CD14-positive monocyte (primary cell): ENCODE results near the gene CPE. TPM values are rescaled to one million over a fixed set of nuclear protein-coding genes. Genes with fewer than 3 reads are reported as not detected.
"Not testable (repeated sequence)": the region's sequence is repeated elsewhere in the genome, so short reads cannot be mapped to it uniquely, and the experiment has no call there.

Experiments
- DNase-seq, 3 donors: peaks; one replicate each; pipeline ENCODE4 v3.0.0-alpha.2; 2011 to 2022
- H2AFZ ChIP-seq: 2 replicates; pipeline ENCODE4 v1.6.0; 2012; ENCODE audit warnings: mild to moderate bottlenecking, low read depth, low read length, inconsistent platforms; ENCODE audit not compliant: insufficient read depth, poor library complexity, severe bottlenecking
- H3K27ac ChIP-seq, 2 donors: 1 replicate in 1 of 2; 2 replicates in 1 of 2; pipeline ENCODE4 v1.5.1; 2012 to 2013; ENCODE audit warnings: low read length in 2 of 2, control low read depth in 1 of 2, inconsistent platforms in 1 of 2, low read depth in 1 of 2, mild to moderate bottlenecking in 1 of 2
- H3K27me3 ChIP-seq, 2 donors: one replicate each; pipeline versions ENCODE4 v1.6.0 to v1.6.1; 2011 to 2013; ENCODE audit warnings: low read length in 2 of 2; ENCODE audit not compliant: control insufficient read depth in 2 of 2, insufficient read depth in 2 of 2
- H3K36me3 ChIP-seq, 2 donors: replicated peaks in 1 of 2; 1 replicate in 1 of 2; 2 replicates in 1 of 2; pipeline versions ENCODE4 v1.5.1 to v1.6.1; 2012 to 2013; ENCODE audit warnings: low read length in 2 of 2, control low read depth in 1 of 2, inconsistent platforms in 1 of 2, mild to moderate bottlenecking in 1 of 2; ENCODE audit not compliant: insufficient read depth in 2 of 2, control insufficient read depth in 1 of 2
- H3K4me1 ChIP-seq, 2 donors: 1 replicate in 1 of 2; 2 replicates in 1 of 2; pipeline versions ENCODE4 v1.5.1 to v1.6.1; 2012 to 2013; ENCODE audit warnings: low read length in 2 of 2, control low read depth in 1 of 2, inconsistent platforms in 1 of 2, mild to moderate bottlenecking in 1 of 2, moderate library complexity in 1 of 2; ENCODE audit not compliant: insufficient read depth in 2 of 2, control insufficient read depth in 1 of 2
- H3K4me2 ChIP-seq: replicated peaks from 2 replicates; pipeline ENCODE3; 2012; ENCODE audit warnings: low read length, moderate library complexity, mild to moderate bottlenecking; ENCODE audit not compliant: poor library complexity, severe bottlenecking; ENCODE audit errors: extremely low read depth
- H3K4me3 ChIP-seq, 3 experiments: fragments of 200-600 bp in 1 of 3; sonication (generic) in 1 of 3; replicated peaks in 1 of 3; 1 replicate in 2 of 3; 2 replicates in 1 of 3; pipeline ENCODE4 v1.5.1; 2011 to 2013; ENCODE audit warnings: low read length in 3 of 3, mild to moderate bottlenecking in 3 of 3, control low read depth in 2 of 3, low read depth in 2 of 3, inconsistent platforms in 1 of 3, moderate library complexity in 1 of 3
- H3K79me2 ChIP-seq: 2 replicates; pipeline ENCODE4 v1.6.0; 2012; ENCODE audit warnings: mild to moderate bottlenecking, control low read depth, inconsistent platforms, low read length, moderate library complexity; ENCODE audit not compliant: insufficient read depth
- H3K9ac ChIP-seq: 2 replicates; pipeline ENCODE4 v1.6.0; 2017; ENCODE audit warnings: low read length, mild to moderate bottlenecking; ENCODE audit not compliant: insufficient read depth, poor library complexity, severe bottlenecking
- H3K9me3 ChIP-seq, 2 donors: replicated peaks in 1 of 2; 1 replicate in 1 of 2; 2 replicates in 1 of 2; pipeline versions ENCODE4 v1.5.1 to v1.6.1; 2012 to 2013; ENCODE audit warnings: low read length in 2 of 2, control low read depth in 1 of 2; ENCODE audit not compliant: control insufficient read depth in 1 of 2, insufficient read depth in 1 of 2
- H4K20me1 ChIP-seq: 2 replicates; pipeline ENCODE4 v1.6.0; 2012; ENCODE audit warnings: mild to moderate bottlenecking, low read length, control low read depth, moderate library complexity; ENCODE audit not compliant: insufficient read depth
- H3K27ac Mint-ChIP-seq, 7 donors: one replicate each; pipeline ENCODE4 v1.8.0; 2020; ENCODE audit warnings: mild to moderate bottlenecking in 7 of 7, mixed read lengths in 7 of 7, moderate library complexity in 6 of 7, inconsistent platforms in 2 of 7
- H3K27me3 Mint-ChIP-seq, 3 donors: one replicate each; pipeline ENCODE4 v1.8.0; 2021 to 2022; ENCODE audit warnings: low read depth in 3 of 3, mild to moderate bottlenecking in 3 of 3, mixed read lengths in 3 of 3, moderate library complexity in 3 of 3, inconsistent platforms in 1 of 3
- H3K36me3 Mint-ChIP-seq, 2 donors: one replicate each; pipeline ENCODE4 v1.8.0; 2020; ENCODE audit warnings: mixed read lengths in 2 of 2, inconsistent platforms in 1 of 2, mild to moderate bottlenecking in 1 of 2
- H3K4me1 Mint-ChIP-seq: one replicate; pipeline ENCODE4 v1.8.0; 2020; ENCODE audit warnings: mild to moderate bottlenecking, mixed read lengths
- H3K4me3 Mint-ChIP-seq, 2 donors: one replicate each; pipeline ENCODE4 v1.8.0; 2020; ENCODE audit warnings: mild to moderate bottlenecking in 2 of 2, mixed read lengths in 2 of 2, moderate library complexity in 1 of 2
- H3K9me3 Mint-ChIP-seq, 7 donors: one replicate each; pipeline ENCODE4 v1.8.0; 2020 to 2022; ENCODE audit warnings: mixed read lengths in 7 of 7, mild to moderate bottlenecking in 6 of 7, moderate library complexity in 6 of 7, inconsistent platforms in 2 of 7
- CTCF ChIP-seq: fragments of 200-600 bp; IDR thresholded peaks from one replicate; pipeline ENCODE4 v1.8.0; 2022; ENCODE audit warnings: antibody characterized with exemption, mild to moderate bottlenecking
- WGBS: methylation state at CpG from one replicate; pipeline ENCODE4 v1.1.5; 2013; ENCODE audit warnings: missing lambda C conversion rate; ENCODE audit not compliant: insufficient coverage; 5-methylcytosine and 5-hydroxymethylcytosine counted together
- intact Hi-C, 2 donors: fragments of 100-400 bp; cut with micrococcal nuclease; formaldehyde crosslinking; loops; one replicate each; pipeline versions ENCODE4 v1.15.0 to v1.15.1; 2023
- polyA plus RNA-seq, 3 donors: library from polyadenylated mRNA; depleted of rRNA in 1 of 3; unstranded in 2 of 3; stranded (reverse) in 1 of 3; fragments of 300-500 nt in 2 of 3; fragments of >200 nt in 1 of 3; fragmentation: Illumina TruSeq in 2 of 3; gene quantifications; 1 replicate in 2 of 3; 2 replicates in 1 of 3; pipeline ENCODE4 v1.2.3, GENCODE V29; 2012 to 2021

Gene CPE
- polyA plus RNA-seq, 3 donors, result 0.09 to 0.13 TPM; not detected in 1

GRCh38 chr4:165335163-165335703, 43.6 kb upstream of the CPE start:
- no peaks in the 10 kb centered on the region for H4K20me1 ChIP-seq
- H3K27me3 Mint-ChIP-seq, result no peaks in the 10 kb centered on the region
- peaks cover 31 to 68% of the 10 kb centered on the region in 2 donors for H3K36me3 ChIP-seq
- H3K27ac Mint-ChIP-seq, result no peak overlapping the region
- H3K9me3 ChIP-seq, result no peaks in the 10 kb centered on the region
- no peak overlapping the region for H3K9ac ChIP-seq
- H3K4me1 Mint-ChIP-seq, result peaks cover 15% of the 10 kb centered on the region
- no peak overlapping the region for H2AFZ ChIP-seq
- H3K36me3 Mint-ChIP-seq, result peaks cover 39 to 51% of the 10 kb centered on the region in 2 donors
- 100% methylated on average over 3 of the region's 3 CpGs for WGBS
- H3K27me3 ChIP-seq, result no peaks in the 10 kb centered on the region
- H3K4me1 ChIP-seq, result no peaks in the 10 kb centered on the region
- H3K79me2 ChIP-seq, result peaks cover 33% of the 10 kb centered on the region
- intact Hi-C loops, result no loop called here
- H3K27ac ChIP-seq, result no peak overlapping the region
- no peak for DNase-seq
- H3K9me3 Mint-ChIP-seq, result no peaks in the 10 kb centered on the region
- no peak for TF ChIP-seq CTCF
- H3K4me2 ChIP-seq, result no peak overlapping the region
- H3K4me3 ChIP-seq, result no peak overlapping the region
- H3K4me3 Mint-ChIP-seq, result no peak overlapping the region

GRCh38 chr4:165336743-165337142, 42.1 kb upstream of the CPE start:
- H3K9me3 Mint-ChIP-seq, result no peaks in the 10 kb centered on the region
- Histone ChIP-seq H3K4me2 (no peak overlapping the region), H2AFZ (no peak overlapping the region), H3K4me1 (no peaks in the 10 kb centered on the region), H3K27ac (no peak overlapping the region), H3K4me3 (no peak overlapping the region), H3K9ac (no peak overlapping the region), H3K9me3 (no peaks in the 10 kb centered on the region), H3K79me2 (peaks cover 18% of the 10 kb centered on the region), H3K36me3 (peaks cover 45 to 78% of the 10 kb centered on the region in 2 donors), H4K20me1 (no peaks in the 10 kb centered on the region), H3K27me3 (no peaks in the 10 kb centered on the region)
- H3K36me3 Mint-ChIP-seq, result peaks cover 38 to 51% of the 10 kb centered on the region in 2 donors
- H3K4me1 Mint-ChIP-seq, result peaks cover 6% of the 10 kb centered on the region
- no peak overlapping the region for H3K27ac Mint-ChIP-seq
- no peak for TF ChIP-seq CTCF
- H3K27me3 Mint-ChIP-seq, result no peaks in the 10 kb centered on the region
- no peak for DNase-seq
- intact Hi-C loops, result no loop called here
- H3K4me3 Mint-ChIP-seq, result no peak overlapping the region
- 99% methylated on average over 5 of the region's 6 CpGs for WGBS

DNA sequence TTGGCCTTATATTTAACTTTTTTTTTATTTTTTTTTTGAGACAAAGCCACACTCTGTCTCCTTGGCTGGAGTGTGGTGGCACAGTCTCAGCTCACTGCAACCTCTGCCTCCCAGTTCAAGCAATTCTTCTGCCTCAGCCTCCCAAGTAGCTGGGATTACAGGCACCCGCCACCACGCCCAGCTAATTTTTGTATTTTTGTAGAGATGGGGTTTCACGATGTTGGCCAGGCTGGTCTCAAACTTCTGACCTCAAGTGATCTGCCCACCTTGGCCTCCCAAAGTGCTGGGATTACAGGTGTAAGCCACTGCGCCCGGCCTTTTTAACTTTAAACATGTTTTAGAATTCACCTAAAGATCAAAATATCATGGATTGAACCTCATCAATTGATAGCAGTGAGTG, 36.5 kb upstream of the CPE start:
- H3K36me3 Mint-ChIP-seq, result peaks cover 29 to 44% of the 10 kb centered on the region in 2 donors
- 100% methylated on average over 1 of the region's 5 CpGs for WGBS
- intact Hi-C loops, result loop anchor here in 1 of 2 donors (10.0 kb wide), 1 partner anchor 218 kb away; no protein-coding TSS in a partner anchor

More for the DNA sequence above, 36.5 kb upstream of the CPE start:
- peak overlapping the region in 1 of 7 donors; percentile 79 for H3K27ac Mint-ChIP-seq
- not testable (repeated sequence) for H3K27me3 ChIP-seq, DNase-seq, H3K4me1 Mint-ChIP-seq, H3K79me2 ChIP-seq, H3K9ac ChIP-seq, H3K9me3 ChIP-seq, H3K9me3 Mint-ChIP-seq, H2AFZ ChIP-seq, H3K4me3 ChIP-seq, H3K27me3 Mint-ChIP-seq, H4K20me1 ChIP-seq, H3K27ac ChIP-seq, H3K4me1 ChIP-seq, H3K4me2 ChIP-seq, H3K4me3 Mint-ChIP-seq
- H3K36me3 ChIP-seq, result peaks cover 41 to 60% of the 10 kb centered on the region in 2 donors
